GM03348 (cell line): ENCODE measurements around the gene CX3CL1.
A peak's percentile ranks its signal among the peaks of the same experiment; 100 is the strongest.
"Not testable (repeated sequence)": the region's sequence is repeated elsewhere in the genome, so short reads cannot be mapped to it uniquely, and the experiment has no call there.

ENCODE experiments used
- DNase-seq: peaks from one replicate; pipeline ENCODE4 v3.0.0; 2012; ENCODE audit warnings: low spot score

CX3CL1 gene

GRCh38 chr16:57382535-57383275 is 10.4 kb downstream of the CX3CL1 start:
- no peak for DNase-seq

DNA sequence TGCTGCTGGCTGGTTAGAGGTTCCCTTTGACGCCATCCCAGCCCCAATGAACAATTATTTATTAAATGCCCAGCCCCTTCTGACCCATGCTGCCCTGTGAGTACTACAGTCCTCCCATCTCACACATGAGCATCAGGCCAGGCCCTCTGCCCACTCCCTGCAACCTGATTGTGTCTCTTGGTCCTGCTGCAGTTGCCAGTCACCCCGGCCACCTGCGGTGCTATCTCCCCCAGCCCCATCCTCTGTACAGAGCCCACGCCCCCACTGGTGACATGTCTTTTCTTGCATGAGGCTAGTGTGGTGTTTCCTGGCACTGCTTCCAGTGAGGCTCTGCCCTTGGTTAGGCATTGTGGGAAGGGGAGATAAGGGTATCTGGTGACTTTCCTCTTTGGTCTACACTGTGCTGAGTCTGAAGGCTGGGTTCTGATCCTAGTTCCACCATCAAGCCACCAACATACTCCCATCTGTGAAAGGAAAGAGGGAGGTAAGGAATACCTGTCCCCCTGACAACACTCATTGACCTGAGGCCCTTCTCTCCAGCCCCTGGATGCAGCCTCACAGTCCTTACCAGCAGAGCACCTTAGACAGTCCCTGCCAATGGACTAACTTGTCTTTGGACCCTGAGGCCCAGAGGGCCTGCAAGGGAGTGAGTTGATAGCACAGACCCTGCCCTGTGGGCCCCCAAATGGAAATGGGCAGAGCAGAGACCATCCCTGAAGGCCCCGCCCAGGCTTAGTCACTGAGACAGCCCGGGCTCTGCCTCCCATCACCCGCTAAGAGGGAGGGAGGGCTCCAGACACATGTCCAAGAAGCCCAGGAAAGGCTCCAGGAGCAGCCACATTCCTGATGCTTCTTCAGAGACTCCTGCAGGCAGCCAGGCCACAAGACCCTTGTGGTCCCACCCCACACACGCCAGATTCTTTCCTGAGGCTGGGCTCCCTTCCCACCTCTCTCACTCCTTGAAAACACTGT is 11.3 kb downstream of the CX3CL1 start:
- DNase-seq, result peak; percentile 53

- DNase-seq, result no peak
Measured at GRCh38 chr16:57384248-57385070, 12.2 kb downstream of the CX3CL1 start.

DNA sequence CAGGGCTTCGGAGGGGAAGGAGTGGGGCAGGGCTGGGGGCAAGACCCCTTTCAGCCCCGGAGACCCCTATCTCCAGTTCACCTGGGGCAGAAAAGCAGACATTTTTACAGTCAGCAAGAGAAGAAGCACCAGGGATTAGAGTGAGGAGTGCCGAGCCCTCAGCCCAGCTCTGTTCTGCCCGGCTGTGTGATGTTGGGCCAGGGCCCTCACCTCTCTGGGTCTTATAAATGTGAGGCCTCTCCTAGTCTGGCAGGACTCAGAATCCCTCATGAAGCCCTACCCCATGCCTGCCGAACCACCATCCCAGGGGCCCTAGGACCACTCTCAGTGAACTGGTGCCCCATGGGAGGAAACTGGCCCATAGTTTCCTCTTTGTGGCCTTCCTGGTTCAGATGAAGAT is 12.8 kb downstream of the CX3CL1 start:
- no peak for DNase-seq

- DNase-seq, result peak; percentile 55
Measured at GRCh38 chr16:57386381-57386951, 14.2 kb downstream of the CX3CL1 start.

DNA sequence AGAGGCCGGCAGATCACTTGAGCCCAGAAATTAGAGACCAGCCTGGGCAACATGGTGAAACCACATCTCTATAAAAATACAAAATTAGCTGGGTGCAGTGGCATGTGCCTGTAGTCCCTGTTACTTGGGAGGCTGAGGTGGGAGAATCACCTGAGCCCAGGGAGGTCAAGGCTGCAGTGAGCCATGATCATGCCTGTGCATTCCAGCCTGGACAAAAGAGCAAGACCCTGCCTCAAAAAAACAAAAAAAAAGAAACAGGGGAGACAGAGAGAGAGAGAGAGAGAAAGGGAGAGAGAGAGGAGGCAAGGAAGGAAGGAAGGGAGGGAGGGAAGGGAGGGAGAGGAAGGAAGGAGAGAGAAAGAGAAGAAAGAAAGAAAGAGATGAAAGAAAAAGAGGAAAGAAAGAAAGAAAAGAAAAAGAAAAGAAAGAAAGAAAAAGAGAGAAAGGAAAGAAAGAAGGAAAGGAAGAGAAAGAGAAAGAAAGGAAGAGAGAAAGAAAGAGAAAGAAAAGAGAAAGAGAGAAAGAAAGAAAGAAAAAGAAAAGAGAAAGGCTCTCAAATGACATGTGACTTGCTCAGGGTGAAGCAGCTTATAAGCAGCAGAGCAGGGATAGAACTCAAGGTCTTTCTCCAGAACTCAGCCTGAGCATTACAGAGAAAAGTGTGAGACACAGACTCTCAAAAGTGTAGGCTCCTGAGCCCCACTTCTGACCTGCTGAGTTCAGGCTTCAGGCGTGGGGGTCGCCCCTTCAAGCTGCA is 15.5 kb downstream of the CX3CL1 start:
- DNase-seq, result no peak

- DNase-seq, result no peak
Measured at GRCh38 chr16:57388359-57389086, 16.2 kb downstream of the CX3CL1 start.

DNA sequence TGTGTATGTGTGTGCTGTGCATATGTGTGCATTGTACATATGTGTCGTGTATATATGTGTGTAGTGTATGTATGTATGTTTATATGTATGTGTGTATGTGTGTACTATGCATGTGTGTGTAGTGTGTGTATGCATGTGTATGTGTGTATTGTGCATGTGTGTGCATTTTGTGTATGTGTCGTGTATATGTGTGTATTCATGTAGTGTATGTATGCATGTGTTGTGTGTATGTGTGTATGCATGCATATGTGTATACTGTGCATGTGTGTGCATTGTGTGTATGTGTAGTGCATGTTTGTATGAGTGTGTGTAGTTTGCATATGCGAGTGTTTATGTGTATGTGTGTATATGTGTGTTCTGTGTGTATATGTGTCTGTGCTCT is 16.8 kb downstream of the CX3CL1 start:
- DNase-seq, result no peak

DNA sequence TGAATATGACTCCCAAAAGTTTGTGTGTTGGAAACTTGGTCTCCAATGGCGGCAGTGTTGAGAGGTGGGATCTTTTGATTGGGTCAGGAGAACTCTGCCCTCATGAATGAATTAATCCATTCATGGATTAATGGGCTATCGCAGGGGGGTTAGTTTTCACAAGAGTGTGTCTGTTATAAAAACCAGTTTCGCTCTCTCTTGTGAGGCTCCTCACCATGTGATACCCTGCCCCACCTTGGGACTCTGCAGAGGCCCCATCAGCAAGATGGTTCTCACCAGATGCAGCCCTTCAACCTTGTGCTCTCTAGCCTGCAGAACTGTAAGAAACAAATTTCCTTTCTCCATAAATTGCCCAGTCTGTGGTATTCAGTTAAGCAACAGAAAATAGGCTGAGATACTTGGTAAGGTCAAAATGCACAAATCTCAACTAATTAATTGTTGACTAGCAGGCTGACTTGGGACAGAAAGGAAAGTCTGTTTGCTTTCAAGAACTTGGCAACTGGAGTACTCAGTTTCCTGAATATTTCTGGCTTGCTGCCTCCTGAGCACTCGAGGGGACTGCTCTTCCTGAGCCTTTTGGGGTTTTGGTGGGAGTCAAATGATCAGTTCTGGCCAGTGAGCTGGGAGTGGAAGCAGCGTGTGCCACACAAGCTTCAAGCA is 18.5 kb downstream of the CX3CL1 start:
- DNase-seq, result no peak

DNA sequence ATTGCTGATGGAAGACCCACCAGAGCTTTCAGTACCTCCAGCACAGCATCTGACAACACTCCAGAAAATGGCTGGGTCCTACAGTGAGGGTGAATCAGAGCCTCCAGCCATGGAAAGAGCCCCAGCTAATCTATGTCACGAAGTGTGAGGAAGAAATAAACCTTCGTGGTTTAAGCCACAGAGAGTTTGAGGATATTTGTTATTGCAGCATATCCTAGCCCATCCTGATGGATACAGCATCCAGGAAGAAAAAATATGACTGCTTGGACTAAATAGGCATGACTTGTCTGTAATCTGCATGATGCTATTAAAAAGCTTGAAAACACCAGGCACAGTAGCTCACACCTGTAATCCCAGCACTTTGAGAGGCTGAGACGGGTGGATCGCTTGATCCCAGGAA is 19.0 kb downstream of the CX3CL1 start:
- no peak for DNase-seq

GRCh38 chr16:57391708-57392107 is 19.4 kb downstream of the CX3CL1 start:
- DNase-seq, result no peak

DNA sequence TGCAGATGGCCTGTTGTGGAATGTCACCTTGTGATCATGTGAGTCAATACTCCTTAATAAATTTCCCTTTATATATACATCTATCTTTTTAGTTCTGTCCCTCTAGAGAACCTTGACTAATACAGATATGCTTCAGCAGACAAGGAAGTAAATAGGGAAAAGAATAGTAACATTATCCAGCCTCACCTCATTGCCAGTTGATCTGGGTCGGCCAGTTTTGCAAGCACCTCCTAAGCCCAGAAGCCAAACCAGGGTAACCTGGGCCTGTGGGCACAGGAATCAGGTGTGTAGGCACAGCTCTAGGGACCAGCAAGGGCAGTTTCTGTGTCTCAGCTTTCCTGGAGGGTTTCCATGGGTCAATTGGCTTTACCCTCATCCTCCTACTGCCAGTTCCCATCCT is 20.4 kb downstream of the CX3CL1 start:
- no peak for DNase-seq

DNA sequence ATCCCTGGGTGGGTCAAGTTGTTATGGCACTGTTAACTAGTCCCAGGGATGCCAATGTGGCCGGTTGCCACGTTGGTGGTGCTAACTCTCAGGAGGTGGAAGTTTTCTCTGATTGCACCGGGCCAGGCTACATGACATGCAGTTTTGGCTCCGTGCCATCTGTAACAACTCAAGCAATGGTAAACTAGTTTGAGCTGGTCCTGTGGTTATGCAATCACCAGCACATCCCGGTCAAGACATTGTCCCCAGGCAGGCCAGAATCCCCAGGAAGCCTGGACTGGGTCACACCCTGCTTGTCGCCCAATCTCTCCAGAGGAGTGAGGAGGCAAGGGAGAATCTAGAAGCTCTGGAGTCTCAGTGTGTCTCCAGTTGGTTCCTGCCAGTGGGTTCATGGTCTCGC is 22.2 kb downstream of the CX3CL1 start:
- no peak for DNase-seq

DNA sequence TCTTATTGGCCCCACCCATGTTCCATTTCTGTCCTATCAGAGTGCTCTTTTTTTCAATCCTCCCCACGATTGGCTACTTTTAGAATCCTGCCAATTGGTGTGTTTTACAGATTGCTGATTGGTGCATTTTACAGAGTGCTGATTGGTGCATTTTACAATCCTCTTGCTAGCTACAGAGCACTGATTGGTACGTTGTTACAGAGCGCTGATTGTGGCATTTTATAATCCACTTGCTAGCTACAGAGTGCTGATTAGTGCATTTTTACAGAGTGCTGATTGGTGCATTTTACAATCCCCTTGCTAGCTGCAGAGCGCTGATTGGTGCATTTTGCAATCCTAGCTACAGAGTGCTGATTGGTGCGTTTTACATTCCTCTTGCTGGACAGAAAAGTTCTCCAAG is 22.7 kb downstream of the CX3CL1 start:
- no peak for DNase-seq

DNA sequence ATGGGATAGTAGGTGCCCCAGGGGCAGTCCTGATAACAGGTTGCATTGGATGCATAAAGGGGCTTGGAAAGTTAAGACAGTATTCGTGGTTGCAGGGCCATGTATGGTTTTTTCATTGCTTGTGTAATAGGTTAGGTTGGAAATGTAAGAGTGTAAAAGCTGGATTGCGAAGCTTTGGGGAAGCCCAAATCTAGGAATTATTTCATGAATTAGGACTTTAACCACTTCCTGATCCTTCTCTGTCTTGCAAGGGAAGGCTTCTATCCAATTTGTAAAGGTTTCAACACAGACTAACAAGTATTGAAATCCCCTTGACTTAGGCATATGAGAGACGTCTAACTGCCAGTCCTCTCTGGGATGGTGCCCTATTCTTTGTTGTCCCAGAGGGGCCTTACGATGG is 24.5 kb downstream of the CX3CL1 start:
- DNase-seq, result no peak

DNA sequence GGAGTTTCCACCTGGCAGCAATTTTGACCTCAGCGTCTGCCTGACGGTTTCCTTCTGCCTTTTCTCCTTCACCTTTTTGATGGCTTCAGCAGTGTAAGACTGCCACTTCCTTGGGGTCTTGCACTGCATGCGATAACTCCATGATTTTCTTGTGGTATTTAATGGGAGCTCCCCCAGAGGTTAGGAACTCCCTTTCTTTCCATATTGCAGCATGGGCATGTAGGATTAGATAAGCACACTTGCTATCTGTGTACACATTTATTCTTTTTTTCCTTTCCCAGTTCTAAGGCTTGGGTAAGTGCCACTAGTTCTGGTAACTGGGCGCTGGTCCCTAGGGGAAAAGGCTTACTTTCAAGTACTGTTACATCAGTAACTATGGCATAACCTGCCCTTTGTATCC is 25.2 kb downstream of the CX3CL1 start:
- DNase-seq, result not testable (repeated sequence)

DNA sequence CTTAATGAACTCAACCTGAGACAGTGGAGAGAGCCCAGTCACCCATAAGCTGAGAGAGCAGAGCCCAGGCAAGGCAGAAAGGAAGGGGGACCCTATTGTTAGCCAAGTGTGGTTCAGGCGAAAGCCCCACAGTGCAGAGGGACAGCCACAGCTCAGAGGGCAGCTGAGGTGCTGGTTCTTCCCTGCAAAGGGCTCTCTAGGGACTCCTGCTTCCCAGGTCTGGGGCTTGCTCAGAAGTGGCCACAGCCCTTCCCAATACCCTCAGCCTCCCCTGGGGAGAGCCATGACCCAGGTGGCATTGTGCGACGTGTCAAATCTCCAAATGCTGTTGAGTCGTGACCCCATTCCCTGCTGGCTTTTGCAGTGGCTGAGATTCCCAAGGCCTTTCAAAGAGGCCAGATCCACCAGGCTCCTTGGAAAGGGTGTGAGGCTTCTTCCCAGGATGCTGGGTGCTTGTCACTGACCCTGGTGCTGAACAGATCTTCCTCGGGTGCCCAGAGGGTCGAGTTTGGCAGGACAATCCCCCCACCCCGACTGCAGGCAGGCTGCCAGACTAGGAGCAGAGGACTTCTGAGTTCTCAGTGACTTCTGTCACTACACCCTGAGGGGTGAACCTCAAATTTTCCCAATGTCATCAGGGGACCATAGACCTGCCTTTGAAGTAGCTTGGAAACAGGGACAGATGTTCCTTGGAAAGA is 29.8 kb downstream of the CX3CL1 start:
- DNase-seq, result no peak

GRCh38 chr16:57403965-57404817 is 31.9 kb downstream of the CX3CL1 start, which contains the start of gene CCL17:
TSS of gene CCL17 (plus strand) at chr16:57404767. CDS start at chr16:57413933, 9,166 bp downstream.
- no peak for DNase-seq
